ENCODE results near the gene PKN2.
A peak's percentile ranks its signal among the peaks of the same experiment; 100 is the strongest.

PKN2 gene

DNA sequence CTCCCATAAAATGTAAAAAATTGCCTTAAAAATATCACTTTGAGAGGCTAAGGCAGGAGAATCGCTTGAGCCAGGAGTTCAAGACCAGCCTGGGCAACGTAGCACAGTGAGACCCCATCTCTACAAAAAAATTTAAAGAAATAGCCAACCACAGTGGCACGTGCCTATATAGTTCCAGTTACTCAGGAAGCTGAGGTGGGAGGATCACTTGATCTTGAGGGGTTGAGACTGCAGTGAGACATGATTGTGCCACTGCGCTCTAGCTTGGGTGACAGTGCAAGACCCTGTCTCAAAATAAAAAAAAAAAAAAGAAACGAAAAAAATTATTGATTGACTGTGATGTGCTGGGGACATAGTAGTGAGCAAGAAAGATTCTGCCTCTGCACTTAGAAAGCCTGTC is 38.4 kb downstream of the PKN2 start (continued):
- TF ChIP-seq, protein P1, sequence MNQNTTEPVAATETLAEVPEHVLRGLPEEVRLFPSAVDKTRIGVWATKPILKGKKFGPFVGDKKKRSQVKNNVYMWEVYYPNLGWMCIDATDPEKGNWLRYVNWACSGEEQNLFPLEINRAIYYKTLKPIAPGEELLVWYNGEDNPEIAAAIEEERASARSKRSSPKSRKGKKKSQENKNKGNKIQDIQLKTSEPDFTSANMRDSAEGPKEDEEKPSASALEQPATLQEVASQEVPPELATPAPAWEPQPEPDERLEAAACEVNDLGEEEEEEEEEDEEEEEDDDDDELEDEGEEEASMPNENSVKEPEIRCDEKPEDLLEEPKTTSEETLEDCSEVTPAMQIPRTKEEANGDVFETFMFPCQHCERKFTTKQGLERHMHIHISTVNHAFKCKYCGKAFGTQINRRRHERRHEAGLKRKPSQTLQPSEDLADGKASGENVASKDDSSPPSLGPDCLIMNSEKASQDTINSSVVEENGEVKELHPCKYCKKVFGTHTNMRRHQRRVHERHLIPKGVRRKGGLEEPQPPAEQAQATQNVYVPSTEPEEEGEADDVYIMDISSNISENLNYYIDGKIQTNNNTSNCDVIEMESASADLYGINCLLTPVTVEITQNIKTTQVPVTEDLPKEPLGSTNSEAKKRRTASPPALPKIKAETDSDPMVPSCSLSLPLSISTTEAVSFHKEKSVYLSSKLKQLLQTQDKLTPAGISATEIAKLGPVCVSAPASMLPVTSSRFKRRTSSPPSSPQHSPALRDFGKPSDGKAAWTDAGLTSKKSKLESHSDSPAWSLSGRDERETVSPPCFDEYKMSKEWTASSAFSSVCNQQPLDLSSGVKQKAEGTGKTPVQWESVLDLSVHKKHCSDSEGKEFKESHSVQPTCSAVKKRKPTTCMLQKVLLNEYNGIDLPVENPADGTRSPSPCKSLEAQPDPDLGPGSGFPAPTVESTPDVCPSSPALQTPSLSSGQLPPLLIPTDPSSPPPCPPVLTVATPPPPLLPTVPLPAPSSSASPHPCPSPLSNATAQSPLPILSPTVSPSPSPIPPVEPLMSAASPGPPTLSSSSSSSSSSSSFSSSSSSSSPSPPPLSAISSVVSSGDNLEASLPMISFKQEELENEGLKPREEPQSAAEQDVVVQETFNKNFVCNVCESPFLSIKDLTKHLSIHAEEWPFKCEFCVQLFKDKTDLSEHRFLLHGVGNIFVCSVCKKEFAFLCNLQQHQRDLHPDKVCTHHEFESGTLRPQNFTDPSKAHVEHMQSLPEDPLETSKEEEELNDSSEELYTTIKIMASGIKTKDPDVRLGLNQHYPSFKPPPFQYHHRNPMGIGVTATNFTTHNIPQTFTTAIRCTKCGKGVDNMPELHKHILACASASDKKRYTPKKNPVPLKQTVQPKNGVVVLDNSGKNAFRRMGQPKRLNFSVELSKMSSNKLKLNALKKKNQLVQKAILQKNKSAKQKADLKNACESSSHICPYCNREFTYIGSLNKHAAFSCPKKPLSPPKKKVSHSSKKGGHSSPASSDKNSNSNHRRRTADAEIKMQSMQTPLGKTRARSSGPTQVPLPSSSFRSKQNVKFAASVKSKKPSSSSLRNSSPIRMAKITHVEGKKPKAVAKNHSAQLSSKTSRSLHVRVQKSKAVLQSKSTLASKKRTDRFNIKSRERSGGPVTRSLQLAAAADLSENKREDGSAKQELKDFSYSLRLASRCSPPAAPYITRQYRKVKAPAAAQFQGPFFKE (tag by site-specific recombination; IDR thresholded peaks at IDR 0.05; ENCODE audit: borderline replicate concordance), result no peak
- TF ChIP-seq ZNF324 (tag by site-specific recombination; IDR thresholded peaks at IDR 0.05) (no peak), ZNF530 (tag by site-specific recombination; IDR thresholded peaks at IDR 0.05; ENCODE audit: low read depth) (no peak), ZNF146 (tag by site-specific recombination; IDR thresholded peaks at IDR 0.05) (no peak), SP2 (tag by site-specific recombination; IDR thresholded peaks at IDR 0.05) (no peak), ZNF19 (tag by site-specific recombination; IDR thresholded peaks at IDR 0.05; ENCODE audit: low read depth) (no peak), ZNF202 (tag by site-specific recombination; IDR thresholded peaks at IDR 0.05; ENCODE audit: borderline replicate concordance) (no peak), ZNF155 (tag by site-specific recombination; IDR thresholded peaks at IDR 0.05) (no peak)

DNA sequence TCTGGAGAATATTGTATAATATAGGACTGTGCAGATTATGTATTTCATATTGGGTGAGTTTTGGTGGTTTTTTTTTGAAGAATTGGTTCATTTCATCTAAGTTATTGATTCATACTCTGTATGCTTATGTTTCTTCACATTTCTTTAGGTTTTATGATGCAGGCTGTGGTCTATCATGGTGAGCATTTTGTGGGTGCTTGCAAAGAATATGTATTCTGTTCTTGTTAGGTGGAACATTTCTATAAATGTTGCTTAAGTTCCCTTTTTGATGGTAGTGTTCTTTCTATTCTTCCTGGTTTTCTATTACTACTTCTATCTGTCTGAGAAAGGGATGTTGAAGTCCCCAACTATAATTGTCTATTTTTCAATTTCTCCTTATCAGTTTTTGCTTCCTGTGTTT is 42.6 kb downstream of the PKN2 start:
- peaks cover 0 to 3% of the 10 kb centered on the region in 2 experiments; a peak in 1 of 3 replicates for H3K36me3 ChIP-seq (ENCODE audit: control insufficient read depth in 2 of 2, insufficient read depth in 1 of 2, low read length in 2 of 2)
- H3K4me1 ChIP-seq (ENCODE audit: control insufficient read depth, insufficient read depth, low read length), result peaks cover 13% of the 10 kb centered on the region
- CTCF ChIA-PET, result no interaction called here
- POLR2A ChIA-PET, result no interaction called here
- H3K27ac ChIP-seq (ENCODE audit: extremely low read depth, low read depth, low read length), result no peak overlapping the region
- no peak overlapping the region for H3K4me3 ChIP-seq (ENCODE audit: low read depth, low read length)
- no peaks in the 10 kb centered on the region for H3K9me3 ChIP-seq (ENCODE audit: control insufficient read depth, insufficient read depth, low read depth, low read length)
- TF ChIP-seq FEZF1 (tag by site-specific recombination; IDR thresholded peaks at IDR 0.05), result no peak
- no peak for TF ChIP-seq ZNF707 (tag by site-specific recombination; IDR thresholded peaks at IDR 0.05)
- TF ChIP-seq ZNF548 (tag by site-specific recombination; IDR thresholded peaks at IDR 0.05), result no peak
- TF ChIP-seq SETDB1 (IDR thresholded peaks at IDR 0.05; ENCODE audit: insufficient read length, low read length), result no peak
- TF ChIP-seq ZFP41 (tag by site-specific recombination; IDR thresholded peaks at IDR 0.05; ENCODE audit: borderline replicate concordance), result no peak
- TF ChIP-seq, protein P2, sequence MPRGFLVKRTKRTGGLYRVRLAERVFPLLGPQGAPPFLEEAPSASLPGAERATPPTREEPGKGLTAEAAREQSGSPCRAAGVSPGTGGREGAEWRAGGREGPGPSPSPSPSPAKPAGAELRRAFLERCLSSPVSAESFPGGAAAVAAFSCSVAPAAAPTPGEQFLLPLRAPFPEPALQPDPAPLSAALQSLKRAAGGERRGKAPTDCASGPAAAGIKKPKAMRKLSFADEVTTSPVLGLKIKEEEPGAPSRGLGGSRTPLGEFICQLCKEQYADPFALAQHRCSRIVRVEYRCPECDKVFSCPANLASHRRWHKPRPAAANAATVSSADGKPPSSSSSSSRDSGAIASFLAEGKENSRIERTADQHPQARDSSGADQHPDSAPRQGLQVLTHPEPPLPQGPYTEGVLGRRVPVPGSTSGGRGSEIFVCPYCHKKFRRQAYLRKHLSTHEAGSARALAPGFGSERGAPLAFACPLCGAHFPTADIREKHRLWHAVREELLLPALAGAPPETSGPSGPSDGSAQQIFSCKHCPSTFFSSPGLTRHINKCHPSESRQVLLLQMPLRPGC (tag by site-specific recombination; IDR thresholded peaks at IDR 0.05), result no peak
- TF ChIP-seq OVOL3 (tag by site-specific recombination; IDR thresholded peaks at IDR 0.05), result no peak
- TF ChIP-seq RBAK (tag by site-specific recombination; IDR thresholded peaks at IDR 0.05), result no peak
- no peak for TF ChIP-seq ZNF426 (tag by site-specific recombination; IDR thresholded peaks at IDR 0.05)
- TF ChIP-seq ZNF394 (tag by site-specific recombination; IDR thresholded peaks at IDR 0.05; ENCODE audit: borderline replicate concordance), result no peak

DNA sequence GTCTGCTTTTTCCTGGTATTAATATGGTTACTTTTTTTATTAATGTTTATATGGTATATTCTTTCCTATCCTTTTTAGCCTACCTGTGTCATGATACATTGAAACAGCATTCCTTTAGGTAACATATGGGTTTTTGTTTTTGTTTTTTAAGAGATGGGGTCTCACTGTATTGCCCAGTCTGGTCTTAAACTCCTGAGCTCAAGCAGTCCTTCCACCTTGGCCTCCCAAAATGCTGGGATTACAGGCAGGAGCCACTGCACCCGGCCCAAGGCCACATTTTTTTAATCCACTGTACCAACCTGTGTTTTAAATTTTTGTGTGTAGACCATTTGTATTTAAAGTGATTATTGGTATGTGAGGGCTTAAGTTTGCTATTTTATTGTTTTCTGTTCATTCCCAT is 43.1 kb downstream of the PKN2 start:
- no peaks in the 10 kb centered on the region for H3K9me3 ChIP-seq (ENCODE audit: control insufficient read depth, insufficient read depth, low read depth, low read length)
- H3K4me3 ChIP-seq (ENCODE audit: low read depth, low read length), result no peak overlapping the region
- H3K4me1 ChIP-seq (ENCODE audit: control insufficient read depth, insufficient read depth, low read length), result peaks cover 13% of the 10 kb centered on the region
- TF ChIP-seq ZBTB7A (tag by site-specific recombination; IDR thresholded peaks at IDR 0.05; ENCODE audit: low read depth) (no peak), ZNF121 (tag by site-specific recombination; IDR thresholded peaks at IDR 0.05) (peak; percentile 83)
- H3K36me3 ChIP-seq (ENCODE audit: control insufficient read depth in 2 of 2, insufficient read depth in 1 of 2, low read length in 2 of 2), result peaks cover 0 to 3% of the 10 kb centered on the region in 2 experiments; a peak in 1 of 3 replicates
- CTCF ChIA-PET, result no interaction called here
- POLR2A ChIA-PET, result no interaction called here
- no peak overlapping the region for H3K27ac ChIP-seq (ENCODE audit: extremely low read depth, low read depth, low read length)

Data from HEK293 (cell line).